Retina (tissue), 1 donor: ENCODE data around the gene COL6A3.

Source experiments
- DNase-seq: peaks from one replicate; pipeline ENCODE4 v3.0.0-alpha.2; 2016

The COL6A3 gene, protein sequence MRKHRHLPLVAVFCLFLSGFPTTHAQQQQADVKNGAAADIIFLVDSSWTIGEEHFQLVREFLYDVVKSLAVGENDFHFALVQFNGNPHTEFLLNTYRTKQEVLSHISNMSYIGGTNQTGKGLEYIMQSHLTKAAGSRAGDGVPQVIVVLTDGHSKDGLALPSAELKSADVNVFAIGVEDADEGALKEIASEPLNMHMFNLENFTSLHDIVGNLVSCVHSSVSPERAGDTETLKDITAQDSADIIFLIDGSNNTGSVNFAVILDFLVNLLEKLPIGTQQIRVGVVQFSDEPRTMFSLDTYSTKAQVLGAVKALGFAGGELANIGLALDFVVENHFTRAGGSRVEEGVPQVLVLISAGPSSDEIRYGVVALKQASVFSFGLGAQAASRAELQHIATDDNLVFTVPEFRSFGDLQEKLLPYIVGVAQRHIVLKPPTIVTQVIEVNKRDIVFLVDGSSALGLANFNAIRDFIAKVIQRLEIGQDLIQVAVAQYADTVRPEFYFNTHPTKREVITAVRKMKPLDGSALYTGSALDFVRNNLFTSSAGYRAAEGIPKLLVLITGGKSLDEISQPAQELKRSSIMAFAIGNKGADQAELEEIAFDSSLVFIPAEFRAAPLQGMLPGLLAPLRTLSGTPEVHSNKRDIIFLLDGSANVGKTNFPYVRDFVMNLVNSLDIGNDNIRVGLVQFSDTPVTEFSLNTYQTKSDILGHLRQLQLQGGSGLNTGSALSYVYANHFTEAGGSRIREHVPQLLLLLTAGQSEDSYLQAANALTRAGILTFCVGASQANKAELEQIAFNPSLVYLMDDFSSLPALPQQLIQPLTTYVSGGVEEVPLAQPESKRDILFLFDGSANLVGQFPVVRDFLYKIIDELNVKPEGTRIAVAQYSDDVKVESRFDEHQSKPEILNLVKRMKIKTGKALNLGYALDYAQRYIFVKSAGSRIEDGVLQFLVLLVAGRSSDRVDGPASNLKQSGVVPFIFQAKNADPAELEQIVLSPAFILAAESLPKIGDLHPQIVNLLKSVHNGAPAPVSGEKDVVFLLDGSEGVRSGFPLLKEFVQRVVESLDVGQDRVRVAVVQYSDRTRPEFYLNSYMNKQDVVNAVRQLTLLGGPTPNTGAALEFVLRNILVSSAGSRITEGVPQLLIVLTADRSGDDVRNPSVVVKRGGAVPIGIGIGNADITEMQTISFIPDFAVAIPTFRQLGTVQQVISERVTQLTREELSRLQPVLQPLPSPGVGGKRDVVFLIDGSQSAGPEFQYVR (N-terminal part only)

DNA sequence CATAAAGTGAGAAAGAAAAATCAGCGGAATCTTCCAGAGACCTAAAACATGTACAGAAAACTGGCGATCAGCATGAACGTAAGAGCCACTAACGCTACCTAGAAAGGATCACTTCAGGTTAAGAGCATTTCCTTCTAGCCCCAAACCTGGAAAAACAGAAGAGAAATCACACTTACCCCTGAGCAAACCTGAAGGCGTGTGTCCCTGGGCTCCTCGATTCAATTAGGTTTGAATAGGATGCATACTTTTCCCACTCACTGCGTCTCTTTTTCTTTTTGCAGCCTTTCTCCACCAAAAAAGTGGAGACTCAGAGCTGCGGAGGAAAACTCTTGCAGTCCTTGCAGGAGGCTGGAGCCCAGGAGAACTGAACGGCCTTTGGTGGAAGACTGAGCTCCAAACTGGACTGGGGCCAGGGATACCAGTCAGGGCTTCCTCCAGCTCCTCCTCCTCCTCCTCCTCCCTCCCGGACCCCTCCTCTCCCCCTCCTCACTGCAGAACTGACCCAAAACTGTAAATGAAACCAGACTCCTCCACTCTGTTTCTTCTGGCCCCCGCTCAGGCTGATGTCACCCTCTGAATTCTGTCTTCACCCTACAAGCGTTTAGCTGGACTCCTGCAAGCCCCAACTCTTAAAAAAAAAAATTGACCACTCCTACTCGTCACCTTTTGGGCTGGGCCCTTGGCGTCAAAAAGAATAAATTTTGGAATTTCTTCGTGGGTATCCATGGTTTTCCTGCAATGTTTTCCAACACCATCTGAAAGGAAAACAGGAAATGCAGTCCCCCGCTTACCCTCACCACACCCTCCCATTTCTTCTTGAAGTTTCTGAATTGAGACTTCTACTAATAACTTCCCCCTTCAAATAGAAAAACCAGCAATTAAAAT, at the start of gene COL6A3:
TSS of gene COL6A3 (minus strand) at position 388 of the 885 bp plus-strand sequence. CDS start 17,347 bp downstream, outside the sequence.
- DNase-seq = no peak

DNA sequence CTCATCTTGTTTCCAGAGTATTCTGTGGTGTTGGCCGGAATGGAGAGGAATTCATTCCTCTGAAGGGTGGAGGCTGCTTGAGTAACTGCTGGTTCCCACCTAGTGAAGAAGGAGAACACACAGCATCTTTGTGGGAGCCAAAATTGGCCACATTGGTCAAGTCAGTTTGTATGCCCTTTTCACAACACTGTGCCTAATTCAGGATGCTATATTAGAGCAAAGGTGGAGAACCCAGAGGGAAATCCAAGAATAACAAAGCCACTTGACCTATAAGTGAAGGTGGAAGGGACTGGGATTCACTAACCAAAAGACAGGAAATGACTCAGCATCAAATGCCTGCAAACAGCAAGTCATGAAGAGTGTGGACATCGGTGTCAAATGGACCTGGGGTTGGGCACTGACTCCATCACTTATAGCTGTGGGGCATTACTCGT, 45.8 kb upstream of the COL6A3 start:
- DNase-seq = no peak

DNA sequence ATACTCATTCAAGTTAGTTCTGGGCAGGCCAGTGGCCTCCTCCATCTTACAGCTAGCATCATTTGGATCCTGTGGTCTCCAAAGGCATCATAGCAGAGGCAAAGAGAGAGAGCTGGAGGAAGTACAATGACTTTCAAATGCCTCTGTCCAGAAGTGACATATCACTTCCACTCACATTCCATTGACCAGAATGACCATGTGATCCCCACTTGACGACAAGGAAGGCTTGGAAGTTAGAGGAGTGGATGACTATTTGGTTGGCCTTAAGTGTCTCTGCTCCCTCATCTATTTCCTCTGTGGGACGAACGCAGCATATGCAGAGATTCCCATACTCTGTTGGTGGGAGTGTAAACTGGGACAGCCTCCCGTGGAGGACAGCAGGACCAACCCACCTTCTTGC, 45.3 kb upstream of the COL6A3 start:
- no peak for DNase-seq

DNA sequence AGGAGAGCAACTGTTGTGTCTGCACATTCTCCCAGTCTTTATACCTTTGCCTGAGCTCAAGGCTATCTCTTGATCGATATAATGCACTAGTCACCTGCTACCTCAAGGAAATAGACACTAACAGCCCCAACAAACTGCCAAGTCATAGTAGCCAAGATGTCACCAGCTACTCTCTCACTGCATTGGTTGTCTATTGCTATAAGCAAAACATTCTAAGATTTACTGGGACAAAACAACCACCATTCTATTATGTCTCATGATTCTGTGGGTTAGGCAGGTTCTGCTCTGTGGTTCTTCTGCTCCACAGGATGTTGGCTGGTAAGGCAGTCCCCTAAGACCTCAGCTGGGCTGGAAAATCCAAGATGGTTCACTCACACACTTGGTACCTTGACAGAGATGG, 44.6 kb upstream of the COL6A3 start:
- DNase-seq = no peak

DNA sequence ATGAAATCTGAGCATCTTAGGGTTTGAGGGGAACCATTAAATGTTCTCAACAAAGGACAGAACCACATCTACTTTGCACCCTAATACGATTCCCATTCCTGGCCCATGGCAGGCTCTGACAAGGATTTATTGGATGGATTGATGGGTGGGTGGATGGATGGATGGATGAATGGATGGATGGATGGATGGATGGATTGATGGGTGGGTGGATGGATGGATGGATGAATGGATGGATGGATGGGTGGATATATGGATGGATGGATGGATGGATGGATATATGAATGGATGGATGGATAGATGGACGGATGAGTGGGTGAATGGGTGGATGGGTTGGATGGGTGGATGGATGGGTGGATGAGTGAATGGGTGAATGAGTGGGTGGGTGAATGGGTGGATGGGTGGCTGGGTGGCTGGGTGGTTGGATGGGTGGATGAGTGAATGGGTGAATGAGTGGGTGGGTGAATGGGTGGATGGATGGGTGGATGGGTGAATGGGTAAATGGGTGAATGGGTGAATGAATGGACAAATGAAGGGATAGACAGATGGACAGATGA, 43.5 kb upstream of the COL6A3 start:
- DNase-seq = no peak

DNA sequence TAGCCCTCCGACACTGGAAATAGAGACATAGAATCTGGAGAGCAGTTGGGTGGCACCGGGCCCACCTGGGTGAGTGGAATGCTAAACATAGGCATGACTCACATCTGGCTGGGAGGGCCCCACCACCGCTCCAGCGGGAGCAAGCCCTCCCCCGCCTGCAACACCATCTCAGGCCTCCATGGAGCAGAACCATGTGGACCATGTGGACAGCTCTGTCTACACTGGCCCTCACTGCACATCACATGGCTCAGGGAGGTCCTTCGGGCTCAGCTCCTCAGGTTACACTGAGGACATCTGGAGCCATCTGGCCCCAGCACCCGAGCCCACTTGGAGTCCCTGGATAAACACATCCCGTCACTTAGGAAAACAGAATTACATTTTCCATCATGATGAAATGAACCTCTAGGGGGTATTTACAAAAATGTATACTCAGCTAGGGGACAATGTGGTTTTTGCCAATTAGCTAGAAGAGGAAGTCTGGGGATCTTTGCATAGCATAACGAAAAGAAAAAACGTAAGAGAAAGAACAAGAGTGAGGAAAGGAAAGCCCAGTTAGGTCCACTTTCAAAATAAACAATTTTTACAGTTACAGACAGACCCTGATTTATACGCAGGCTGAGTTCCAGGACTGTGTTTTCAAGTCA, 42.4 kb upstream of the COL6A3 start:
- DNase-seq = no peak

DNA sequence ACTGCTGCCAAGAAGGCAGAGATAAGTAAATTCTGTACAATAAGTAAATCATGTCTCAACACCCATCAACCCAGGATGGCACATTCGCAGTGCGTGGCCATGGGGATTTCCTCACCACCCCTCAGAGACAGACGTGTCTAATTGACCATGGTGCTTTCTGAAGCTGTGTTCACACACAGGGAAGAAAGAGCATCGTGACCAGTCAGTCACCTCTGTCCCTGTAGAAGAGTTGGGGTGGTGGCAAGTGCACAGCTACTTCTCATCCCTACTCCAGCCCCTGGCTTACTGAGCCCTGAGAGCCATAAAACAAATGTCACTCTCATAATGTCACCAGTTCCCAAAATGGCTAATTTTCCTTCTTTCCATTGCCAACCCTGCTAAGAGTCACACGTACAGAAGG, 41.8 kb upstream of the COL6A3 start:
- no peak for DNase-seq

DNA sequence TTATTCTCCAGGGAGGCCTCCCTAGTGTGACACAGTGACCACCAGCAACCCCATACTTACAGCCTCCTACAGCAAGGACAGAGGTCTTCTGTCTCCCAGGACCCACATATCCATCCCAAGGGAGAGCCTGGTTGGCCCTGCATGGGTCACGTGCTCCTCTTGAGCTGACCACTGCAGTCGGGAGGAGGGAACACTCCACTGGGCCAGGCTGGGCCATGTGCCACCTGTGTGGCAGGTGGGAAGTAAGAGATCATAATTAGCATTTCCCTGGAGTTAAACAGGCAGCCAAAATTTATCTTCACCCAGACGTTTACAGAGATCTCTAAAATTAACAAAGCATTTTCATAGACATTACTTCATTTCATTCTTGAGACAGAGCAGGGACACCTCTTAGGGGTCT, 39.7 kb upstream of the COL6A3 start:
- DNase-seq = no peak

DNA sequence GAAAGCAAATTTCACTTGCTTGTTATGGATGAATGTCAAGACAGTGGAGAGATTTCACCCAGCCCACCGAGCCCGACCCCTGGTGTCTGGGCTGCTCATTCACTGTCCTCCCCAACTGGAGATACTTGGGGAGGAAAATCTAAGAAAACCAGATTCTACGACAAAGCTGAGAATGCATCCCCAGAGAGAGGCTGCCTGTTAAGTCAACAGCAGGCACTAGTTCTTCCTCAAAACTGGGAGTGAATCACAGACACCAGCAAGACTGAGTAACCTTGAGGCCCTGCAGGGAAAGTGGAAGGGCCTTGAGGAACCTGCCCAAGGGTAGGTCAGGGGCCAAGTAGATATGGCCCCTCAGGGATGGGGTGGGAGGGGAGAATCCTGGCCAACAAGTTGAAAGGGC, 38.9 kb upstream of the COL6A3 start:
- DNase-seq = no peak

DNA sequence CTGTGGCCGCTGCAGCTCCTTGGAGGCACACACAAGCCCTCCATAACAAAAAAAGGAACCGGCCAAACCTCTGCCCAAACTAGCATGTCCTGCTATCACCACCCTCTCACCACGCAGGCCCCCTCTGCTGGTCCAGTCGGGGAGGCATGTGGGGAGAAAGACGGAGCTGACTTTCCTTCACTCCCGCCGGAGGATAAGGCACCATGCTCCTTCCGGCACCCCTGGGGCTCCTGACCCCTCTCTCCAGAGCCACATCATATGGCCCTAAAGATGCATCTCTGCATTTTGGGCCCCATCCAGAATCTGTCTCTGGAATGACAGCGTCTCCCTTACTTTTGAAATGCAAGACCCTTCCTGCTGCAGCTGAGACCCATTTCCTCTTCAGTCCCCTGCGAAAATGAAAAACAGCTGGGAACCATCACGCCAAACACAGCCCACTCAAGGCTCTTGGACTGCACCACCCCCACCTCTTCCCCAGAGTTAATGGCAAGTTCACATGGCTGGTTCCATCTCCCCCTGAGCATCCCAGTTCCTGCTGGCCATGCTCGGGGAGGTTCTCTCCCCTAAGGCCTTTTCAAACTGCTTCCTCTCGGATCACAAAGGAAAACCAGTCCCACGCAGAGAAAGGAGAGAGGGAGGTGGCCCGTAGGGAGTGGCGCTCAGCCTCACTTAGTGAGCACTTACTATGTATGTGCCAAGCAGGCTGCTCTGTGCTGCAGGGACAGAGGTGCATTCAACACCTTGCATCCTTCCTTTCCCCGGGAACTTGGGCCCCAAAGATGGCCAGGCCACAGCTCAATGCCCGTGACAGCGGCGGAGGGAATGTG, 37.9 kb upstream of the COL6A3 start:
- no peak for DNase-seq

DNA sequence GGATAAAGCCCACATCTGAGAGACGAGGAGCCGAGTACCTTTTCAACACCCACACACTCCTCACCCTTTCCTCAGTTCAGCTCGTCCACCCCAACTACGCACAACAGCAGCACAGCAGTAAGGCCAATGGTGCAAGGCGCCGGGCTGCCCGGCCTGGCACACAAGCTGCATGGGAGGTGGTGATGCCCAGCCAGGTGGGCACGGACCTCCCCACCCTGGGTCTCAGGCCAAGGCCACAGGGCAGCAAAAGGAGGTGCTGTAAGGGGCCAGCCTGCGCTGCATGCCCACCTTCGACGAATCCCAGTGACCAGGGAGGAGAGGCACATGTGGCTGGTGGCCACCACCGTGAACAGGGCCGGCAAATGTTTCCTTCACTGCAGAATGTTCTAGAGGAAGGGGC, 36.6 kb upstream of the COL6A3 start:
- DNase-seq = no peak

DNA sequence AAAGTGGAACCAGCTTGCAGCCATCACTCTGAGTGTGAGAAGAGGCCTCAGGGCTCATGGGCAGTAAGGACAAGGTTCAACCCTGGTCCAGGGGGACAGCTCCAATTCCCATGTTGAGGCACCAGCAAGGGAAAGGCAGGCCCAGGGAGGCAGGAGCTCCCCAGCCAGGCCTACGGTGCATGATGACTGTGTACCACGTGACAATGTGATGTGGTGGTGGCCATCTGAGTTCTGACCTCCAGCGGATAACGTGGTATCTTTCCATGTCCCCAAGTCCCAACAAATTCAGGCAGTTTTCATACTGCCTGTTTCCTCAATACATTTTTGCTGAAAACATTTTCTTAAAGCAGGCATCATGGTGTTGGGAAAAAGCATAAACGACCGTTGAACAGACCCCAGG, 36.1 kb upstream of the COL6A3 start:
- DNase-seq = no peak

DNA sequence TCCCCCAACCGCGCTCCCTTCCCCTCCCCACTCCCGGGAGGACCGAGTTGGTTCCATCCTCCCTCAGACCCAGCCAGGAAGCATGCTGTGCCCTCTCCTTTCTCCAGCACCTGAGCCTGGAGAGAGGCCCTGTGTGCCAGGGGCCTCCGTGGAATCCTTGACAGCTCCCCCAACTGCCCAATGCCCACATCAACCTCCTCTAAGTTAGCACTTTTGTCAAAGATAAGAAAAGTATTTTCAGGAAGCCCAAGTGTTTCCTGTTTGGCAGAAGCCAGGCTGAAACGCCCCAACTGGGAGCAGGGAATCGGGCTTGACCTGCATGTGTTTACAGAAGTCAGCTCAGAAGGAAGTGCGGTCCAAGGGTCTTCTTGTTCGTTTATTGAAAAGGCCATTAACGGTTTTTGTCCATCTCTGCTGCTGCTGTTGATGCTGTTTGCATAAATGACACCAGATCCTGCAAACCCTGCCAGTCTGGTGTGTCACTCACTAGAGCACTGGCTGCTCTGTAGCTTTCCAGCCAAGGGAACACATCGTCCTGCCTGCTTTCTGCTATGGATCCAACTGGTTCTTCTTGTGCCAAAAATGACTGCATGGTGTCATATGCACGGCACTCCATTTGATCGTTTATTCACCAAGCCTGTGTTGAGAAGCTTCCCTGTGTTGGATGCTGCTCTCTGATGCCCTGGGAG, 35.4 kb upstream of the COL6A3 start:
- no peak for DNase-seq

DNA sequence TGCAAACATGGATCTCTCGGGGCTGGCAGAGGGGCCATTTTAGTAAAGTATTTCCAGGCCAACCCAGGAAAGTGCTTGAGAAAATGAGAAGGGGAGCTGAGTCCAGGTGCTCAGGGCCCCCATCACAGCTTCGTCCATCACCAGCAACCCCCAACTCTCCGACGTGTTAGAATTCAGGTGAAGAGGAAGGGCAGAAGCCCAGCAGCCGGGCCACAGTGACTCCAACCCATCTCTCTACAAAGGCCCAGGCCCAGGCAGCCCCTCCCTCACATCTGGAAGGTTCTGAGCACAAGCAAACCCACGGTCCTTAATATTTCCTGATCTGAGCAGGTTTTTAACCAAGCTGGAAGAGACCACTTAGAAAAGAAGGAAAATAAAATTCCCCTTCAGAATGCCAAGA, 34.7 kb upstream of the COL6A3 start:
- no peak for DNase-seq

DNA sequence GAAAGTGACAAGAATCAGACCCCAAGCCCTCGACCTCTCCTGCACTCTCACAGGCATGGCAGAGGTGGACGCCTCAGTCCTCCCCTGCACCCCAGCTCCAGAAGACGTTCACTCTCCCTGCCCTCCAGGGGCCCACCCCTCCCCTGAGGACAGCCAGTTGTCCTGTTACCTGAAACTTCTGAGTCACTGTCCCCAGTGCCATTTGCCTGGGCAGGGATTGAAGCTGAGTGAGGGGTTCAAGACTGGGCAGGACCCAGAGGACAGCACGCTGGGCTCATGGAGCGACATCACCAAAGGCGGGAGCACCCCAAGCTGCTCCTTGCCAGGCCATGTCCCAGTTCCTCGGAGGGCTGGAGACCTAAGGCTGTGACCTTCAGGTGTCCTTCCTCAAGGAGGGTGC, 34.2 kb upstream of the COL6A3 start:
- DNase-seq = no peak

DNA sequence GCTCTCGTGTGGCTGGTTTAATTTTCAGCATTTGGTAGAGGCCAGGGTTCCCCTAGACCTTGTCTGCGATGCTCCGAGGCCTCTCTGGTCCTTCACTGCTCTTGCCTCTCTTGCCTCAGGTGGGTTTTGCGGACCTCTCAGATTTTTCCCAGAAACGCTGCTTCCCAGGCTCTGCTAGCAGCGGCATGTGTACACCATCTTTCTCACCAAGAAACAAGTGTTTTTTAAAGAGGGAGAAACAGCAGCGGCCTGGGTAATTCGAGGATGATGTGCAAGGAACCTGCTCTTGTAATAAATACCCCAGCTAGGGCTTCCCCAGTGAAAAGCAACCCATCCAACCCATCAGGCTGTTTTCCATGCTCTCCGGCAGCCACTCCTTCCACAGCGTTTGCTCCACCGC, 33.5 kb upstream of the COL6A3 start:
- DNase-seq = no peak

DNA sequence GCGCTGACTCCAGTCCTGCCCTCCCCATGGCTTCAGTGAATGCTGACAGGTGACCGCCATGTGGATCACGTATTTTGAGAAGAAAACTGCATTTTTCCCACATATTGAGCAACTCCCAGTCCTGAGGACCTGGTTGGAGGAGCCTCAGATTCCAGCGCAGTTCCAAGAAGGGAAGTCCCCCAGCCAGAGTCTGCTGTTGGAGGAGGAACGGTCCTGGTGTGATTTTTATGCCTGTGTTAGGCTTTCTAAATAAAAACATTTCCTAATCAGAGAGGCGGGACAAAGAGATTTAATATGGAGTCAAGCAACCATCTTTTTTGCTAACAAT, 32.3 kb upstream of the COL6A3 start:
- no peak for DNase-seq

DNA sequence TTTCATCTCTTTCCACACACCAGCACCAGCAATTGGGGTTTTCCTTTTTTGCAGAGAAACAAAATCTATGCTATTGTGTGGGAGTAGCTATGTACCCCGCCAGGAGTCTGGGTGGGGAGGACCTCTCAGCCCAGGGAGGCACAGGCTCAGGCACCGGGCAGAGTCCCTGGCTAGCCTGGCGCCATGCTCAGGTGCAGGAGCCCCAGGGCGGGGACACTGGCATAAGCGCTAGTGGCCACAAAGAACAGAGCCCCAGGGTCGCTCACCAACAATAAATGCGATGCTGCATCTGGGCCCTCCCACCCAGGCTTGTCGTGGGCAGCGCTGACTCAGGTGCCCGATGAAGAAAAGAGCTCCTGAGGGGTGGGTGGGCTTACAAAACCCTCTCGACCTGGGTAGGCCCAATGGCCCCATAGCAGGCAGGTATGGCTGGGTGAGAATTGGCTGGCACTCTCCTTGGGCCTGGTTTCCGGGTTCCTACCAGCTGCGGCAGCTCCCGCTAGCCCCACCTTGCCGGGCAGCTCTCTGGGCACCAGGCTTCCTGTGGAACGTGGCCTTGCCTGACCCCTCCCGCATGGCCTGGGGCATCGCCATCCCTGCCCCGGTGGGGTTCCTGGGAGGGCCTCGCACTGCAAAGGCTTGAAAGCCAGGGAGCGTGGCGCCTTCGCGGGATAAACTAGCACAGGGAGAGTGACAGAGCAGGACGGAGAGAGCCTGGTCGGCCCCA, 31.8 kb upstream of the COL6A3 start:
- no peak for DNase-seq

DNA sequence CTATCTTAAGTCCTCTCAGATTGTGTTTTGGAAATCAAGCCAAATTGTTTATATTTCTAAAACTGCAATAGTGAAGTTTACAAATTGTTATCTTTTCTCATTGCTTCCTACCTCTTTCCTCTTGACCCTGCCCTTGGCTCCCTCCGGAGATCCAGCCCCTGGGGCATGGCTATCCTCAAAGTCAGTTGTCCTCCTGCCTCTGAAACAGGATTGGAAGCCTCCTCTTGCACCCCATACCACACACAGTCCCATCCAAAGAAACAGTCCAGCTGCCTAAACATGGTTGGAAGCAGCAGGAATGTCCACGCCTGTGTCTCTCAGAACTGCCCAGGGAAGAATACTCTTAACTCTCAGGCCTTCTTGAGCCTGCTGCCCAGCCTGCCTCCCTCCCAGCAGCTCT, 30.1 kb upstream of the COL6A3 start:
- no peak for DNase-seq
